ENCODE results near the gene LCE7A. TPM values are rescaled to one million over a fixed set of nuclear protein-coding genes. Genes with fewer than 3 reads are reported as not detected.

Gene LCE7A
- total RNA-seq, 1 donor from 2014 or later: not detected

- Histone ChIP-seq H2AFZ (replicated peaks) (no peak overlapping the region), H3K4me3 (no peak overlapping the region), H3K79me2 (ENCODE audit: low read depth) (no peaks in the 10 kb centered on the region), H3F3A (ENCODE audit: low read depth) (no peaks in the 10 kb centered on the region), H3K4me1 (no peaks in the 10 kb centered on the region), H3K4me2 (no peak overlapping the region), H3K9ac (no peak overlapping the region), H4K20me1 (ENCODE audit: low read depth) (no peaks in the 10 kb centered on the region), H3K9me3 (ENCODE audit: low read depth) (peaks cover 18% of the 10 kb centered on the region), H3K36me3 (no peaks in the 10 kb centered on the region), H3K27me3 (no peaks in the 10 kb centered on the region), H3K27ac (no peak overlapping the region)
- no peaks in the 10 kb centered on the region for H3K9me3 Mint-ChIP-seq
- no peaks in the 10 kb centered on the region for H3K36me3 Mint-ChIP-seq
- no peaks in the 10 kb centered on the region for H3K27me3 Mint-ChIP-seq (ENCODE audit: insufficient read depth, low read depth)
- H3K4me1 Mint-ChIP-seq: no peaks in the 10 kb centered on the region
- TF ChIP-seq EZH2phosphoT487 (IDR thresholded peaks at IDR 0.05): no peak
- TF ChIP-seq CTCF (IDR thresholded peaks at IDR 0.05): peak; percentile 17
- no peak overlapping the region for H3K4me3 Mint-ChIP-seq
- no peak overlapping the region for H3K27ac Mint-ChIP-seq
- DNase-seq (ENCODE audit: low spot score): peak; percentile 3
These were observed 11.3 kb downstream of the LCE7A start for GRCh38 chr1:152870831-152871730.

- TF ChIP-seq EZH2phosphoT487 (IDR thresholded peaks at IDR 0.05) (no peak), EZH2 (IDR thresholded peaks at IDR 0.05) (no peak), CTCF (IDR thresholded peaks at IDR 0.05) (no peak)
- Mint-ChIP-seq H3K4me3 (no peak overlapping the region), H3K36me3 (no peaks in the 10 kb centered on the region), H3K9me3 (no peaks in the 10 kb centered on the region), H3K27me3 (ENCODE audit: insufficient read depth, low read depth) (no peaks in the 10 kb centered on the region), H3K27ac (no peak overlapping the region), H3K4me1 (no peaks in the 10 kb centered on the region)
- Histone ChIP-seq H3K4me1 (no peaks in the 10 kb centered on the region), H3K27me3 (no peaks in the 10 kb centered on the region), H3K79me2 (ENCODE audit: low read depth) (no peaks in the 10 kb centered on the region), H2AFZ (replicated peaks) (no peak overlapping the region), H3K27ac (no peak overlapping the region), H3K9me3 (ENCODE audit: low read depth) (peaks cover 14% of the 10 kb centered on the region), H3K9ac (no peak overlapping the region), H4K20me1 (ENCODE audit: low read depth) (no peaks in the 10 kb centered on the region), H3F3A (ENCODE audit: low read depth) (no peaks in the 10 kb centered on the region), H3K4me2 (no peak overlapping the region), H3K4me3 (no peak overlapping the region), H3K36me3 (no peaks in the 10 kb centered on the region)
- DNase-seq (ENCODE audit: low spot score): no peak
These were observed 11.9 kb downstream of the LCE7A start for GRCh38 chr1:152871731-152872126.

- H3K79me2 ChIP-seq (ENCODE audit: low read depth): no peaks in the 10 kb centered on the region
- Mint-ChIP-seq H3K4me3 (no peak overlapping the region), H3K9me3 (peaks cover under 1% of the 10 kb centered on the region), H3K4me1 (no peaks in the 10 kb centered on the region), H3K36me3 (no peaks in the 10 kb centered on the region), H3K27me3 (ENCODE audit: insufficient read depth, low read depth) (no peaks in the 10 kb centered on the region), H3K27ac (no peak overlapping the region)
- peaks cover 14% of the 10 kb centered on the region for H3K9me3 ChIP-seq (ENCODE audit: low read depth)
- no peak for DNase-seq (ENCODE audit: low spot score)
- no peaks in the 10 kb centered on the region for H3K27me3 ChIP-seq
- no peak overlapping the region for H3K9ac ChIP-seq
- H4K20me1 ChIP-seq (ENCODE audit: low read depth): no peaks in the 10 kb centered on the region
- no peaks in the 10 kb centered on the region for H3F3A ChIP-seq (ENCODE audit: low read depth)
- H3K4me1 ChIP-seq: no peaks in the 10 kb centered on the region
- H3K36me3 ChIP-seq: no peaks in the 10 kb centered on the region
- no peak overlapping the region for H3K4me2 ChIP-seq
- H2AFZ ChIP-seq (replicated peaks): no peak overlapping the region
- no peak overlapping the region for H3K4me3 ChIP-seq
- no peak for TF ChIP-seq CTCF (IDR thresholded peaks at IDR 0.05)
- no peak for TF ChIP-seq EZH2phosphoT487 (IDR thresholded peaks at IDR 0.05)
- TF ChIP-seq EZH2 (IDR thresholded peaks at IDR 0.05): no peak
- H3K27ac ChIP-seq: no peak overlapping the region
These were observed 13.7 kb downstream of the LCE7A start for GRCh38 chr1:152873495-152873894.

All from neural progenitor cell (in vitro differentiated cells).